Breast epithelium (tissue), 4 donors: ENCODE data around the gene FHL3. TPM values are rescaled to one million over a fixed set of nuclear protein-coding genes. Genes with fewer than 3 reads are reported as not detected.
A peak's percentile ranks its signal among the peaks of the same experiment; 100 is the strongest.

ENCODE experiments used
- DNase-seq, 2 donors: peaks; one replicate each; pipeline ENCODE4 v3.0.0-alpha.2; 2019; ENCODE audit warnings: low spot score in 2 of 2
- H3K27ac ChIP-seq, 2 donors: fragments of 200-600 bp; sonication (generic) in 1 of 2; one replicate each; pipeline ENCODE4 v1.5.1; 2016 to 2019; ENCODE audit warnings: mild to moderate bottlenecking in 1 of 2
- H3K27me3 ChIP-seq, 2 donors: fragments of 200-600 bp; sonication (generic) in 1 of 2; one replicate each; pipeline versions ENCODE4 v1.5.1 to v1.6.0; 2017 to 2019; ENCODE audit warnings: control low read depth in 1 of 2, mild to moderate bottlenecking in 1 of 2
- H3K36me3 ChIP-seq: fragments of 200-600 bp; one replicate; pipeline ENCODE4 v1.5.1; 2019
- H3K4me1 ChIP-seq, 2 donors: fragments of 200-600 bp; sonication (generic); one replicate each; pipeline ENCODE4 v1.5.1; 2016 to 2019; ENCODE audit warnings: control low read depth in 1 of 2
- H3K4me3 ChIP-seq, 3 donors: fragments of 200-600 bp; sonication (generic); 1 replicate in 2 of 3; 2 replicates in 1 of 3; pipeline ENCODE4 v1.5.1; 2016 to 2019; ENCODE audit warnings: mild to moderate bottlenecking in 3 of 3, moderate library complexity in 2 of 3
- H3K9me3 ChIP-seq, 2 donors: fragments of 200-600 bp; sonication (generic) in 1 of 2; one replicate each; pipeline ENCODE4 v1.5.1; 2016 to 2019; ENCODE audit warnings: control low read depth in 1 of 2
- POLR2A ChIP-seq: fragments of 450-650 bp; IDR thresholded peaks from one replicate; pipeline ENCODE4 v1.6.1; 2016; ENCODE audit warnings: antibody characterized with exemption, mild to moderate bottlenecking, moderate library complexity
- POLR2AphosphoS5 ChIP-seq, 3 donors: sonication (generic); formaldehyde crosslinking; IDR thresholded peaks; one replicate each; pipeline ENCODE4 v1.6.1; 2017; ENCODE audit warnings: antibody characterized with exemption in 3 of 3
- intact Hi-C: fragments of 100-400 bp; cut with DNase I; formaldehyde crosslinking; loops from one replicate; pipeline ENCODE4 v1.15.1; 2023; ENCODE audit warnings: low total_unique reads
- total RNA-seq, 3 donors: library from RNA; depleted of rRNA; stranded (reverse); fragments of >200 nt; gene quantifications; one replicate each; pipeline ENCODE4 v1.1.0, GENCODE V29; 2016
- TF ChIP-seq, protein P1 (sequence below), 3 donors: fragments of 450-650 bp; IDR thresholded peaks; one replicate each; pipeline ENCODE4 v1.5.1; 2016 to 2017; ENCODE audit warnings: antibody characterized with exemption in 3 of 3, mild to moderate bottlenecking in 3 of 3, moderate library complexity in 3 of 3

The FHL3 gene
- total RNA-seq, 3 donors from 2014 or later = 11.8 to 22.6 (median 21.4) TPM

DNA sequence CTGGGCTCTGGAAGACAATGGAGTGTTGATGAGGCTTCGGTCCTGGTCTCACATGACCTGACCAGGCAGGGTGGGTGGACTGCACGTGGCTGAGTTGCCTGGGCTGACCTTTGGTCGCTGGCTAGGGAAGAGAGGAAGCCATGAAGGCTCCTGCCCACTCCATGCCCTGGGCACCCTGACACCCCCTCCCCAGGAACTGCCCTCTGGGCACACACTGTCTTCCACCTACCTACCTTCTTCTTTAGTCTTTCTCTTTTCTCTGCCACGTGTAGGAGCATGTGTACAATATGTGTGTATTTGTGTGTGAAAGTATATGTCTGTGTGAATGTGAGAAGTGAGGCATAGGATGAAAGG lies 26.2 kb upstream of the FHL3 start:
- DNase-seq = no peak
- TF ChIP-seq, protein P1, sequence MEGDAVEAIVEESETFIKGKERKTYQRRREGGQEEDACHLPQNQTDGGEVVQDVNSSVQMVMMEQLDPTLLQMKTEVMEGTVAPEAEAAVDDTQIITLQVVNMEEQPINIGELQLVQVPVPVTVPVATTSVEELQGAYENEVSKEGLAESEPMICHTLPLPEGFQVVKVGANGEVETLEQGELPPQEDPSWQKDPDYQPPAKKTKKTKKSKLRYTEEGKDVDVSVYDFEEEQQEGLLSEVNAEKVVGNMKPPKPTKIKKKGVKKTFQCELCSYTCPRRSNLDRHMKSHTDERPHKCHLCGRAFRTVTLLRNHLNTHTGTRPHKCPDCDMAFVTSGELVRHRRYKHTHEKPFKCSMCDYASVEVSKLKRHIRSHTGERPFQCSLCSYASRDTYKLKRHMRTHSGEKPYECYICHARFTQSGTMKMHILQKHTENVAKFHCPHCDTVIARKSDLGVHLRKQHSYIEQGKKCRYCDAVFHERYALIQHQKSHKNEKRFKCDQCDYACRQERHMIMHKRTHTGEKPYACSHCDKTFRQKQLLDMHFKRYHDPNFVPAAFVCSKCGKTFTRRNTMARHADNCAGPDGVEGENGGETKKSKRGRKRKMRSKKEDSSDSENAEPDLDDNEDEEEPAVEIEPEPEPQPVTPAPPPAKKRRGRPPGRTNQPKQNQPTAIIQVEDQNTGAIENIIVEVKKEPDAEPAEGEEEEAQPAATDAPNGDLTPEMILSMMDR (IDR thresholded peaks at IDR 0.05) = no peak
- no peak for TF ChIP-seq POLR2A
- TF ChIP-seq POLR2AphosphoS5 (IDR thresholded peaks at IDR 0.05) = no peak

DNA sequence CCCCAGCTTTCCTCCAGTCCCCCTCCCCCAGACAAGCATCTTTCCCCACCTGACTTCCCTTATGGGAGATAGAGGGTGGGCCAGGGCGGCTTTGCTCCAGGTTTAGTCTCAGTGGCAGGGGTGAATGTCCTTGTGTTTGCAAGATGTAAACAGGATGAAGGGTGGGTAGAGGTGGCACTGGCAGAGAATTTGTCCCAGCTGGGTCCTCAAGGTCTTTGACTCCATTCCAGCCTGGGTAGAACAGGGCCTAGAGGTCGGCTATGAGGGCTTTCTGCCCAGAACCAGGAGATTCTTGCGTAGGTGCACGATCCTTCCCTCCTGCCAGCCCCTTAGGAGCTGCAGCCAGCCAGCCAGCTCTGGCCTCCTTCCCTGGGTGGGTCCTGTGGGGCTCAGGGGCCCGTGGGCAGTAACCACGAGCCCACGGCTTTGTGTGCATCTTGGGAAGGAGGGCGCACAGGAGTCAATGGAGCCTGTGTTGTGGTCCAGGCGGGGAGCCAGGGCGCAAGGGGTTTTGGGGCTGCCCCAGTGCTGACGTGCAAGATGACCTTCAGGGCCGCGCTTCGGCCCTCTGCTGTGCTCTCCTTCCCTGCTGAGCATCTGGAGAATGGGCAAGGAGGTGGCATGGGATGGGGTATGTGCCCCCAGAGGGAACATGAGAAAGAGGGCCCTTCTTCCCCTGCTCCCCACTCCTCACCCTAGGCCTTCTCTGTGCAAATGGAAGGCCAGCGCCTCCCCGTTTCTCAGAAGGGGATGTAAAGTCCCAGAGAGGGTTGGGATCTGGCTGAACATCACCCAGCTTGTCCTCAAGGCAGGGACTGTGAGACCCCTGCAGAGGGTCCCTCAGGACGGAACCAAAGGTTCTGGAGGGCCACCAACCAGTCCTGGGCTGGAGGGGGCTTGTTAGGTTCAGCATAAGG lies 25.5 kb upstream of the FHL3 start:
- H3K9me3 ChIP-seq = no peaks in the 10 kb centered on the region
- no peak for DNase-seq
- H3K27me3 ChIP-seq = no peaks in the 10 kb centered on the region
- no peak for TF ChIP-seq POLR2AphosphoS5 (IDR thresholded peaks at IDR 0.05)
- TF ChIP-seq, protein P1 (IDR thresholded peaks at IDR 0.05) = no peak
- no peak for TF ChIP-seq POLR2A
- H3K27ac ChIP-seq = peak overlapping the region in 1 of 2 donors; percentile 13
- no peak overlapping the region for H3K4me3 ChIP-seq
- H3K36me3 ChIP-seq = no peaks in the 10 kb centered on the region
- peaks cover 3 to 14% of the 10 kb centered on the region in 2 donors for H3K4me1 ChIP-seq
- intact Hi-C loops = no loop called here

More for the DNA sequence above, 26.2 kb upstream of the FHL3 start:
- no peak overlapping the region for H3K27ac ChIP-seq
- no peaks in the 10 kb centered on the region for H3K36me3 ChIP-seq
- intact Hi-C loops = no loop called here
- H3K27me3 ChIP-seq = no peaks in the 10 kb centered on the region
- no peaks in the 10 kb centered on the region for H3K9me3 ChIP-seq
- no peak overlapping the region for H3K4me3 ChIP-seq
- H3K4me1 ChIP-seq = peaks cover 3 to 14% of the 10 kb centered on the region in 2 donors

DNA sequence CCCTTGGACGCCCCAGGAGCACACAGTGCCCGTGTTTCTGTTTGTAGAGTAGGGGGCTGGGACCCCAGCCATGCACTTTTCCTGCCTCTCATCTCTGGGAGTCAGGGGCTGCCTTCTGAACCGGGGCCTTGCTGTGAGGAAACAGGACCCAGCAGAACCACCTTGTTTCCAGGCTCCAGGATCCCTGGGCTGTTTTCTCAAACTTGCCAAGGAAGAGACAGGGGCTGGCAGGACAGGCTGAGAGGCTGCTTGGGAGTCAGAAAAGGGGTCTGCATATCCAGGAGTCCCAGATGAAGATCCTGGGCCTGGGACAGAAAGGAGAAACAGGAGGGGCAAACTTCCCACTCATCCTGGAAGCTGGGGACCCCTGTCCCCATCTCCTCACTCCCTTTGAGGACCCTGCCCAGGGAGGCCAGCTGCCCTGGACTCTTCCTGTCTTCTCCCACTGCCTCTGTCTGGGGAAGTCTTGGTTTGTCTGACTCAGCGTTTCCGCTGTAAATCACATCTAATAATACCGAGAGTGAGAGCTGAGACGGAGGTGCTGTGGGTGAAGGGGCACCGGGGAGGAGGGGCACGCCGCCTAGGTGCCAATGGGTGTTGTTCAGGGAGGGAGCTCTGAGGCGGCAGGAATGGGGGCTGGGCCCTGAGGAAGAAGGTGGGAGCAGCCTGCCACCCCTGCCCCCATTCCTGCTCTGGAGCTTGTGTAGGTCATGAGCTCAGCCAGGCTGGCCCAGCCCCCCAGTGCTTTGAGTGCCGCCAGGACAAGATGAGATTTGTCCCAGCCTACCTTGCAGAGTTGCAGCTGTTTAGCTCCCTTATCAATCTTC lies 24.6 kb upstream of the FHL3 start:
- peaks cover 3 to 14% of the 10 kb centered on the region in 2 donors for H3K4me1 ChIP-seq
- no peak for TF ChIP-seq POLR2A
- H3K4me3 ChIP-seq = no peak overlapping the region
- no peaks in the 10 kb centered on the region for H3K27me3 ChIP-seq
- no peaks in the 10 kb centered on the region for H3K9me3 ChIP-seq
- peak overlapping the region in 1 of 2 donors; percentile 13 for H3K27ac ChIP-seq
- intact Hi-C loops = no loop called here
- peaks cover 4% of the 10 kb centered on the region for H3K36me3 ChIP-seq
- no peak for DNase-seq

DNA sequence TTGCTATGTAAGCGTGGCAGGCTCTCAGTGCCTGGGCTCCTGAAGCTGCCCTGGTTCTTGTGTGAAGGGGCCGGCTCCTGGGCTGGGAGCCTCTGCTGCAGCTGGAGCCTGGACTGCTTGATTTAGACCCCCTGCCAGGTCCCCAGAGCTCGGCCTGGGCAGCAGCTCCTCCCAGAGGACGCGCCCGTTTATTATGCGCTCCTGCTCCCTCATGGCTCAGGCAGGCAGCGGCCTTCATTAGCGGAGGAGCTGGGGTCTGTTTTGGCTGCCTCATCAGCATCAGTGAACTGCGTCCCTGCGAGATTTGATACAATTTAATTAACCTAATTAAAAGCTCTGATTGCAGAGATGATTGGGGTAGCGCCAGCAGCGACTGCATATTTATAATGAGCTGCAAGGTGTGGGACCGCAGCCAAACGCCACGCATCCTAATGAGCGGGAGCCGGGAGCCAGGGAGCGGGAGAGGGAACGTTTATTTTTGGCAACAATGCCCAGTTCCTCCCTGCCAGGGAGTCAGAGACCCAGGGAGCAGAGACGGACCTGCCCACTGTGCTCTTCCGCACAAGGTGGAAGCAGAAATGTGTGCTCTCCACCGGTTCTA lies 23.9 kb upstream of the FHL3 start:
- H3K27me3 ChIP-seq = no peaks in the 10 kb centered on the region
- no peak for DNase-seq
- H3K4me1 ChIP-seq = peaks cover 3 to 14% of the 10 kb centered on the region in 2 donors
- peaks cover 6% of the 10 kb centered on the region for H3K36me3 ChIP-seq
- TF ChIP-seq POLR2A = no peak
- no peak overlapping the region for H3K27ac ChIP-seq
- H3K9me3 ChIP-seq = no peaks in the 10 kb centered on the region
- intact Hi-C loops = no loop called here
- no peak overlapping the region for H3K4me3 ChIP-seq

DNA sequence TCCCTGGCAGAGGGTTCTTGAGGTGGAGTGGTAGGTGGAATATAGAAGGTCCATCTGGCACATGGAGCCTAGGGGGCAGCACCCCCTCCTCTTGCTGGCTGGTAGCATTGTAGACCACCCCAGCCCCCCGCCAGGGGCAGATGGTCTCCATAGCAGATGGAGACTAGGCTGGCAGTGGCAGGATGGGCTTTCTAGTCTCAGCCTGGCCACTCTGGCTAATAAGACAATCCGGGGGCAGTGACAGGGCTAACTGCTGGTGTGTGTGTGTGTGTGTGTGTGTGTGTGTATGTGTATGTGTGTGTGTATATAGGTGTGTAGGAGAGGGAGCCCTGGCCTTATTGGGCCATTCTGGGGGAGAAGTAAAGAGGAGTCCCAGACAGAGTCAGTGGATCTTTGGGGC lies 23.4 kb upstream of the FHL3 start:
- TF ChIP-seq POLR2A (no peak), POLR2AphosphoS5 (IDR thresholded peaks at IDR 0.05) (no peak)
- TF ChIP-seq, protein P1 (IDR thresholded peaks at IDR 0.05) = no peak
- Histone ChIP-seq H3K4me1 (peaks cover 3 to 14% of the 10 kb centered on the region in 2 donors), H3K36me3 (peaks cover 6% of the 10 kb centered on the region), H3K4me3 (no peak overlapping the region), H3K9me3 (no peaks in the 10 kb centered on the region), H3K27ac (peak overlapping the region in 1 of 2 donors; percentile 5), H3K27me3 (no peaks in the 10 kb centered on the region)
- intact Hi-C loops = no loop called here
- no peak for DNase-seq
